OCI-LY7 (cell line): ENCODE data around the gene APIP. TPM values are rescaled to one million over a fixed set of nuclear protein-coding genes. Genes with fewer than 3 reads are reported as not detected.

Source experiments
- BruUV-seq: library from RNA; stranded (reverse); fragments of 400-500 nt; replicated peaks from 2 replicates; lab custom pipeline; 2021; lab: Mats Ljungman, UMichigan
- CTCF ChIA-PET: fragments of 300-600 bp; sonication (Branson Sonifier 250); formaldehyde crosslinking; loops from one replicate; lab custom pipeline; 2022; ENCODE audit warnings: antibody characterized with exemption; ENCODE audit not compliant: unreplicated experiment; lab: Charles Lee
- POLR2A ChIA-PET: fragments of 300-600 bp; sonication (Branson Sonifier 250); formaldehyde crosslinking; loops from one replicate; lab custom pipeline; 2022; ENCODE audit warnings: antibody characterized with exemption; lab: Charles Lee
- DNase-seq: peaks from one replicate; pipeline ENCODE4 v3.0.0-alpha.2; 2015; ENCODE audit warnings: low spot score
- H2AFZ ChIP-seq: fragments of 200-600 bp; sonication (generic), shearing (Covaris generic); 2 replicates; pipeline ENCODE4 v1.6.1; 2014; ENCODE audit warnings: mild to moderate bottlenecking, antibody characterized with exemption, low read length, moderate library complexity
- H3K27ac ChIP-seq: fragments of 200-600 bp; sonication (generic); 2 replicates; pipeline ENCODE4 v1.5.1; 2014; ENCODE audit warnings: mixed run types, low read depth, mild to moderate bottlenecking, moderate library complexity, low read length, inconsistent platforms; ENCODE audit not compliant: poor library complexity, severe bottlenecking
- H3K36me3 ChIP-seq: fragments of 200-600 bp; sonication (generic); 2 replicates; pipeline ENCODE4 v1.6.1; 2014; ENCODE audit warnings: mild to moderate bottlenecking, antibody characterized with exemption, low read length, moderate library complexity, mixed read lengths; ENCODE audit not compliant: insufficient read depth
- H3K4me1 ChIP-seq: fragments of 200-600 bp; sonication (generic); 2 replicates; pipeline ENCODE4 v1.5.1; 2014; ENCODE audit warnings: mild to moderate bottlenecking, low read length; ENCODE audit not compliant: insufficient read depth, poor library complexity, severe bottlenecking
- H3K4me2 ChIP-seq: fragments of 200-600 bp; sonication (generic); 2 replicates; pipeline ENCODE4 v1.6.1; 2014; ENCODE audit warnings: mild to moderate bottlenecking, low read length
- H3K4me3 ChIP-seq: fragments of 200-600 bp; sonication (generic); 2 replicates; pipeline ENCODE4 v1.5.1; 2014; ENCODE audit warnings: mild to moderate bottlenecking, low read depth, low read length; ENCODE audit not compliant: poor library complexity, severe bottlenecking
- H3K79me2 ChIP-seq: fragments of 200-600 bp; sonication (generic); 2 replicates; pipeline ENCODE4 v1.6.1; 2016; ENCODE audit warnings: low read depth, mild to moderate bottlenecking, low read length, moderate library complexity, mixed read lengths; ENCODE audit not compliant: insufficient read depth
- H3K9me2 ChIP-seq: fragments of 200-600 bp; sonication (generic); 2 replicates; pipeline ENCODE4 v1.6.1; 2016; ENCODE audit warnings: mild to moderate bottlenecking, low read length, mixed read lengths; ENCODE audit not compliant: insufficient read depth
- H3K9me3 ChIP-seq: fragments of 200-600 bp; sonication (generic); 2 replicates; pipeline ENCODE4 v1.6.1; 2014; ENCODE audit warnings: mild to moderate bottlenecking, mixed run types, low read length, mixed read lengths
- H4K20me1 ChIP-seq: fragments of 200-600 bp; sonication (generic); 2 replicates; pipeline ENCODE4 v1.6.1; 2014; ENCODE audit warnings: mild to moderate bottlenecking, antibody characterized with exemption, low read length, moderate library complexity, mixed read lengths; ENCODE audit not compliant: insufficient read depth
- EZH2phosphoT487 ChIP-seq: fragments of 200-600 bp; sonication (generic); IDR thresholded peaks from 2 replicates; pipeline ENCODE4 v1.6.1; 2018; ENCODE audit warnings: low read depth, borderline replicate concordance, mild to moderate bottlenecking, mixed run types, antibody characterized with exemption, low read length, moderate library complexity, mixed read lengths
- intact Hi-C: fragments of 100-400 bp; cut with micrococcal nuclease; formaldehyde crosslinking; loops from one replicate; pipeline ENCODE4 v1.10.0; 2022; ENCODE audit not compliant: unreplicated experiment
- microRNA-seq: library from miRNA; unstranded; fragments of <30 nt; microRNA quantifications from one replicate; pipeline ENCODE4 v1.2.0, GENCODE V29; 2022; ENCODE audit warnings: borderline replicate concordance
- small RNA-seq: library from RNA; depleted of rRNA; stranded (forward); fragments of <200 nt; gene quantifications from one replicate; pipeline ENCODE3, GENCODE V24; 2014
- total RNA-seq, 2 experiments: library from RNA; depleted of rRNA in 1 of 2; stranded (reverse); fragments of >200 nt in 1 of 2; shearing (Covaris generic) in 1 of 2; gene quantifications; 2 replicates each; pipeline ENCODE4 v1.2.3, GENCODE V29; 2014 to 2022
- TF ChIP-seq, protein P1 (sequence below): fragments of 200-600 bp; sonication (generic); conservative IDR thresholded peaks from 2 replicates; pipeline ENCODE4 v1.5.1; 2014; ENCODE audit warnings: mild to moderate bottlenecking, antibody characterized with exemption, low read length, moderate library complexity, mixed read lengths

Gene APIP
- total RNA-seq, 2 experiments from 2014 or later: 40.7 to 66.2 TPM

- Histone ChIP-seq H3K4me1 (no peaks in the 10 kb centered on the region), H3K79me2 (no peaks in the 10 kb centered on the region), H3K4me3 (no peak overlapping the region), H3K27ac (no peak overlapping the region), H3K9me3 (no peaks in the 10 kb centered on the region), H3K36me3 (no peaks in the 10 kb centered on the region), H3K9me2 (no peaks in the 10 kb centered on the region), H2AFZ (no peak overlapping the region), H4K20me1 (no peaks in the 10 kb centered on the region), H3K4me2 (no peak overlapping the region)
- CTCF ChIA-PET: no interaction called here
- TF ChIP-seq, protein P1, sequence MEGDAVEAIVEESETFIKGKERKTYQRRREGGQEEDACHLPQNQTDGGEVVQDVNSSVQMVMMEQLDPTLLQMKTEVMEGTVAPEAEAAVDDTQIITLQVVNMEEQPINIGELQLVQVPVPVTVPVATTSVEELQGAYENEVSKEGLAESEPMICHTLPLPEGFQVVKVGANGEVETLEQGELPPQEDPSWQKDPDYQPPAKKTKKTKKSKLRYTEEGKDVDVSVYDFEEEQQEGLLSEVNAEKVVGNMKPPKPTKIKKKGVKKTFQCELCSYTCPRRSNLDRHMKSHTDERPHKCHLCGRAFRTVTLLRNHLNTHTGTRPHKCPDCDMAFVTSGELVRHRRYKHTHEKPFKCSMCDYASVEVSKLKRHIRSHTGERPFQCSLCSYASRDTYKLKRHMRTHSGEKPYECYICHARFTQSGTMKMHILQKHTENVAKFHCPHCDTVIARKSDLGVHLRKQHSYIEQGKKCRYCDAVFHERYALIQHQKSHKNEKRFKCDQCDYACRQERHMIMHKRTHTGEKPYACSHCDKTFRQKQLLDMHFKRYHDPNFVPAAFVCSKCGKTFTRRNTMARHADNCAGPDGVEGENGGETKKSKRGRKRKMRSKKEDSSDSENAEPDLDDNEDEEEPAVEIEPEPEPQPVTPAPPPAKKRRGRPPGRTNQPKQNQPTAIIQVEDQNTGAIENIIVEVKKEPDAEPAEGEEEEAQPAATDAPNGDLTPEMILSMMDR: 0 out of 2 replicates have a peak, but pooled peaks have one; percentile 13
- no peak for TF ChIP-seq EZH2phosphoT487
- intact Hi-C loops: loop anchor here (10.0 kb wide), 1 partner anchor 252 kb away; no protein-coding TSS in a partner anchor
- BruUV-seq: no TSS peak
- DNase-seq: no peak
- POLR2A ChIA-PET: no interaction called here
Observed at GRCh38 chr11:34836958-34837856, 79.0 kb downstream of the APIP start.

GRCh38 chr11:34833602-34834001, 82.6 kb downstream of the APIP start:
- H3K4me2 ChIP-seq: no peak overlapping the region
- H3K79me2 ChIP-seq: no peaks in the 10 kb centered on the region
- TF ChIP-seq EZH2phosphoT487: no peak
- TF ChIP-seq, protein P1: no peak
- no peak overlapping the region for H3K4me3 ChIP-seq
- H2AFZ ChIP-seq: no peak overlapping the region
- H3K27ac ChIP-seq: no peak overlapping the region
- H3K4me1 ChIP-seq: no peaks in the 10 kb centered on the region
- H3K9me2 ChIP-seq: no peaks in the 10 kb centered on the region
- H3K36me3 ChIP-seq: no peaks in the 10 kb centered on the region
- ChIA-PET POLR2A (interaction anchor here (0.9 kb wide), 1 partner anchor 14 kb away, joined by 3 read pairs; no protein-coding TSS in a partner anchor), CTCF (no interaction called here)
- intact Hi-C loops: loop anchor here (10.0 kb wide), 1 partner anchor 249 kb away; no protein-coding TSS in a partner anchor
- BruUV-seq: no TSS peak
- no peak for DNase-seq
- H4K20me1 ChIP-seq: no peaks in the 10 kb centered on the region
- H3K9me3 ChIP-seq: no peaks in the 10 kb centered on the region

Small RNA genes lying within 50 kb of the gene (microRNA-seq; reads per million reads assigned to microRNA genes)
- 5.3 reads per million for gene MIR1343

Small RNA genes lying within 50 kb of the gene (small RNA-seq; reads per million reads assigned to genes)
- gene MIR1343: not detected

Other genes starting within 250 kb of the APIP start
- gene PDHX, start 239 bp upstream of the APIP start, total RNA-seq (2014; rRNA removed; shearing (Covaris generic)): 18.0 and 19.6 TPM in 2 replicates
- 43.4 and 50.9 TPM in 2 replicates for gene PDHX, start 239 bp upstream of the APIP start, total RNA-seq (2022)
- gene CD44, start 222.8 kb upstream of the APIP start, total RNA-seq (2014; rRNA removed; shearing (Covaris generic)): not detected in 2 replicates
- gene CD44, start 222.8 kb upstream of the APIP start, total RNA-seq (2022): 0.07 and 0.55 TPM in 2 replicates